Pulmonary artery endothelial cell (primary cell): ENCODE results near the gene POLN. TPM values are rescaled to one million over a fixed set of nuclear protein-coding genes. Genes with fewer than 3 reads are reported as not detected.
"Not testable (repeated sequence)": the region's sequence is repeated elsewhere in the genome, so short reads cannot be mapped to it uniquely, and the experiment has no call there.

ENCODE experiments used
- DNase-seq: peaks from one replicate; pipeline ENCODE4 v3.0.0-alpha.2; 2011; ENCODE audit warnings: low read depth, low spot score
- total RNA-seq: library from RNA; depleted of rRNA; stranded (reverse); fragments of >200 nt; gene quantifications from 2 replicates; pipeline ENCODE4 v1.2.3, GENCODE V29; 2014

Gene POLN
- total RNA-seq, 1 donor from 2014 or later, result 2.0 TPM

- no peak for DNase-seq
Measured at GRCh38 chr4:2251795-2252529, 10.0 kb upstream of the POLN start.

- DNase-seq, result no peak
Measured at GRCh38 chr4:2251073-2251794, 9.3 kb upstream of the POLN start.

GRCh38 chr4:2250357-2251072 lies 8.6 kb upstream of the POLN start:
- no peak for DNase-seq

GRCh38 chr4:2249526-2250356 lies 7.8 kb upstream of the POLN start:
- no peak for DNase-seq

GRCh38 chr4:2248821-2249261 lies 6.9 kb upstream of the POLN start:
- DNase-seq, result no peak

- no peak for DNase-seq
Measured at GRCh38 chr4:2248044-2248780, 6.3 kb upstream of the POLN start.

GRCh38 chr4:2247128-2248043 lies 5.5 kb upstream of the POLN start:
- no peak for DNase-seq

GRCh38 chr4:2246384-2247127 lies 4.6 kb upstream of the POLN start:
- DNase-seq, result no peak

GRCh38 chr4:2245787-2246275 lies 3.9 kb upstream of the POLN start:
- no peak for DNase-seq

- no peak for DNase-seq
Measured at GRCh38 chr4:2245057-2245786, 3.3 kb upstream of the POLN start.

- DNase-seq, result no peak
Measured at GRCh38 chr4:2243681-2244380, 1.9 kb upstream of the POLN start.

- no peak for DNase-seq
Measured at GRCh38 chr4:2241003-2241402, 918 bp downstream of the POLN start.

GRCh38 chr4:2236944-2237666 lies 4.8 kb downstream of the POLN start:
- DNase-seq, result no peak

- DNase-seq, result no peak
Measured at GRCh38 chr4:2231082-2231481, 10.8 kb downstream of the POLN start.

GRCh38 chr4:2226261-2226660 lies 15.7 kb downstream of the POLN start:
- DNase-seq, result no peak

- no peak for DNase-seq
Measured at GRCh38 chr4:2222838-2223237, 19.1 kb downstream of the POLN start.

GRCh38 chr4:2221378-2221777 lies 20.5 kb downstream of the POLN start:
- DNase-seq, result not testable (repeated sequence)
